Stimulated activated CD8-positive, alpha-beta memory T cell treated with anti-CD3 and anti-CD28 coated beads, Interleukin-12 subunit alpha, Interleukin-12 subunit beta, amount 100 ng/mL, for 24 hours (primary cell): ENCODE results near the gene CEP112.

Experiments used
- DNase-seq: peaks from one replicate; pipeline ENCODE4 v3.0.0-alpha.2; 2020; ENCODE audit errors: extremely low read depth

The CEP112 gene

GRCh38 chr17:66211047-66211810 is 19.3 kb upstream of the CEP112 start:
- DNase-seq: no peak

GRCh38 chr17:66210208-66210574 is 18.3 kb upstream of the CEP112 start:
- DNase-seq: no peak

GRCh38 chr17:66207936-66208335 is 16.0 kb upstream of the CEP112 start:
- no peak for DNase-seq

GRCh38 chr17:66203274-66204015 is 11.5 kb upstream of the CEP112 start:
- DNase-seq: no peak

GRCh38 chr17:66200685-66201092 is 8.8 kb upstream of the CEP112 start:
- DNase-seq: no peak

- no peak for DNase-seq
These were observed 6.3 kb upstream of the CEP112 start for GRCh38 chr17:66198242-66198641.

- DNase-seq: no peak
These were observed 400 bp upstream of the CEP112 start for GRCh38 chr17:66192378-66192687.

- DNase-seq: no peak
These were observed 968 bp downstream of the CEP112 start for GRCh38 chr17:66190738-66191592.

- no peak for DNase-seq
These were observed 4.2 kb downstream of the CEP112 start for GRCh38 chr17:66187718-66188117.

- DNase-seq: no peak
These were observed 6.1 kb downstream of the CEP112 start for GRCh38 chr17:66185862-66186261.

- no peak for DNase-seq
These were observed 7.5 kb downstream of the CEP112 start for GRCh38 chr17:66184392-66184791.

- no peak for DNase-seq
These were observed 8.4 kb downstream of the CEP112 start for GRCh38 chr17:66183529-66183928.

- no peak for DNase-seq
These were observed 13.3 kb downstream of the CEP112 start for GRCh38 chr17:66178642-66179041.

GRCh38 chr17:66177048-66177447 is 14.9 kb downstream of the CEP112 start:
- DNase-seq: no peak

- DNase-seq: no peak
These were observed 16.0 kb downstream of the CEP112 start for GRCh38 chr17:66175892-66176291.

GRCh38 chr17:66172691-66173223 is 19.2 kb downstream of the CEP112 start:
- DNase-seq: no peak

GRCh38 chr17:66172144-66172543 is 19.8 kb downstream of the CEP112 start:
- DNase-seq: no peak

GRCh38 chr17:66171692-66172091 is 20.2 kb downstream of the CEP112 start:
- no peak for DNase-seq

GRCh38 chr17:66171172-66171571 is 20.8 kb downstream of the CEP112 start:
- no peak for DNase-seq

- DNase-seq: no peak
These were observed 22.1 kb downstream of the CEP112 start for GRCh38 chr17:66169839-66170238.

- no peak for DNase-seq
These were observed 24.6 kb downstream of the CEP112 start for GRCh38 chr17:66167189-66167815.
